Endodermal cell (in vitro differentiated cells): ENCODE data around the gene SRMS. TPM values are rescaled to one million over a fixed set of nuclear protein-coding genes. Genes with fewer than 3 reads are reported as not detected.

Experiments
- DNase-seq: peaks from one replicate; pipeline ENCODE4 v3.0.0-alpha.2; 2017
- H3K27ac ChIP-seq: 2 replicates; pipeline ENCODE4 v1.5.1; 2013; ENCODE audit warnings: mild to moderate bottlenecking, low read depth, low read length, moderate library complexity
- H3K27me3 ChIP-seq: 2 replicates; pipeline ENCODE4 v1.6.1; 2013; ENCODE audit warnings: mild to moderate bottlenecking, low read length, moderate library complexity; ENCODE audit not compliant: insufficient read depth, control insufficient read depth, poor library complexity, severe bottlenecking
- H3K36me3 ChIP-seq: 2 replicates; pipeline ENCODE4 v1.7.0; 2013; ENCODE audit warnings: mild to moderate bottlenecking, low read length, moderate library complexity; ENCODE audit not compliant: control insufficient read depth, insufficient read depth
- H3K4me1 ChIP-seq: one replicate; pipeline ENCODE4 v1.7.0; 2013; ENCODE audit warnings: low read length; ENCODE audit not compliant: control insufficient read depth, insufficient read depth
- H3K4me3 ChIP-seq: 2 replicates; pipeline ENCODE4 v1.5.1; 2013; ENCODE audit warnings: mild to moderate bottlenecking, low read length, moderate library complexity
- H3K9ac ChIP-seq: 2 replicates; pipeline ENCODE4 v1.6.1; 2013; ENCODE audit warnings: mild to moderate bottlenecking, low read length, moderate library complexity; ENCODE audit not compliant: poor library complexity, severe bottlenecking; ENCODE audit errors: extremely low read depth
- H3K9me3 ChIP-seq: 2 replicates; pipeline ENCODE4 v1.6.1; 2013; ENCODE audit warnings: mild to moderate bottlenecking, low read length, moderate library complexity; ENCODE audit not compliant: control insufficient read depth
- H3K27ac Mint-ChIP-seq: 2 replicates; pipeline ENCODE4 v1.8.0; 2020; ENCODE audit warnings: mixed read lengths
- H3K27me3 Mint-ChIP-seq: 2 replicates; pipeline ENCODE4 v1.8.0; 2021; ENCODE audit warnings: mild to moderate bottlenecking, mixed read lengths; ENCODE audit not compliant: insufficient read depth
- H3K36me3 Mint-ChIP-seq: 2 replicates; pipeline ENCODE4 v1.8.0; 2020; ENCODE audit warnings: low read depth, mixed read lengths
- H3K4me1 Mint-ChIP-seq: 2 replicates; pipeline ENCODE4 v1.8.0; 2020; ENCODE audit warnings: mixed read lengths
- H3K4me3 Mint-ChIP-seq: 2 replicates; pipeline ENCODE4 v1.8.0; 2020; ENCODE audit warnings: mild to moderate bottlenecking, moderate library complexity, mixed read lengths
- H3K9me3 Mint-ChIP-seq: 2 replicates; pipeline ENCODE4 v1.8.0; 2020; ENCODE audit warnings: mild to moderate bottlenecking, mixed read lengths
- CTCF ChIP-seq: fragments of 200-600 bp; sonication (generic); conservative IDR thresholded peaks from 2 replicates; pipeline ENCODE4 v1.5.0; 2021; ENCODE audit warnings: antibody characterized with exemption, mild to moderate bottlenecking
- WGBS, 2 experiments: methylation state at CpG; one replicate each; pipeline versions ENCODE4 v1.1.5 to v1.1.7; 2013; ENCODE audit warnings: missing lambda C conversion rate in 2 of 2, mixed read lengths in 1 of 2; ENCODE audit not compliant: insufficient coverage in 1 of 2, insufficient read length in 1 of 2; 5-methylcytosine and 5-hydroxymethylcytosine counted together
- total RNA-seq, 2 donors: library from RNA; stranded (reverse); fragmentation: NEBNext Ultra II Directional in 1 of 2; extraction: Animal tissue kit (Norgen Biotek cat#: 25700) in 1 of 2; gene quantifications; 2 replicates in 1 of 2; 3 replicates in 1 of 2; pipeline ENCODE4 v1.2.1, GENCODE V29; 2021

Gene SRMS
- total RNA-seq, 2 donors from 2014 or later = not detected

- Mint-ChIP-seq H3K27ac (no peak overlapping the region), H3K4me3 (no peak overlapping the region), H3K27me3 (no peaks in the 10 kb centered on the region), H3K36me3 (no peaks in the 10 kb centered on the region), H3K4me1 (peaks cover 7% of the 10 kb centered on the region), H3K9me3 (no peaks in the 10 kb centered on the region)
- no peak for DNase-seq
- H3K27me3 ChIP-seq = no peaks in the 10 kb centered on the region
- H3K27ac ChIP-seq = no peak overlapping the region
- TF ChIP-seq CTCF = no peak
- no peaks in the 10 kb centered on the region for H3K9me3 ChIP-seq
- no peak overlapping the region for H3K4me3 ChIP-seq
- H3K36me3 ChIP-seq = no peaks in the 10 kb centered on the region
- H3K4me1 ChIP-seq = no peaks in the 10 kb centered on the region
- WGBS, 2 experiments = 91 to 92% methylated on average over 8 to 10 of the region's 10 CpGs
- no peak overlapping the region for H3K9ac ChIP-seq
Measured at GRCh38 chr20:63542696-63543095, 4.9 kb downstream of the SRMS start.

GRCh38 chr20:63542031-63542559 lies 5.5 kb downstream of the SRMS start:
- Mint-ChIP-seq H3K27ac (no peak overlapping the region), H3K27me3 (no peaks in the 10 kb centered on the region), H3K36me3 (no peaks in the 10 kb centered on the region), H3K9me3 (no peaks in the 10 kb centered on the region), H3K4me3 (no peak overlapping the region), H3K4me1 (peaks cover 7% of the 10 kb centered on the region)
- no peak overlapping the region for H3K27ac ChIP-seq
- H3K9me3 ChIP-seq = no peaks in the 10 kb centered on the region
- no peaks in the 10 kb centered on the region for H3K27me3 ChIP-seq
- H3K36me3 ChIP-seq = no peaks in the 10 kb centered on the region
- H3K4me1 ChIP-seq = no peaks in the 10 kb centered on the region
- H3K9ac ChIP-seq = no peak overlapping the region
- 88 to 93% methylated on average over 31 to 36 of the region's 36 CpGs for WGBS, 2 experiments
- H3K4me3 ChIP-seq = no peak overlapping the region
- DNase-seq = no peak
- no peak for TF ChIP-seq CTCF

GRCh38 chr20:63541371-63541770 lies 6.2 kb downstream of the SRMS start:
- no peaks in the 10 kb centered on the region for H3K9me3 Mint-ChIP-seq
- Histone ChIP-seq H3K4me1 (no peaks in the 10 kb centered on the region), H3K27me3 (no peaks in the 10 kb centered on the region), H3K4me3 (no peak overlapping the region), H3K9me3 (no peaks in the 10 kb centered on the region), H3K27ac (no peak overlapping the region), H3K36me3 (no peaks in the 10 kb centered on the region), H3K9ac (no peak overlapping the region)
- 91 to 98% methylated on average over 14 to 28 of the region's 28 CpGs for WGBS, 2 experiments
- H3K27ac Mint-ChIP-seq = no peak overlapping the region
- H3K36me3 Mint-ChIP-seq = no peaks in the 10 kb centered on the region
- no peak overlapping the region for H3K4me3 Mint-ChIP-seq
- DNase-seq = no peak
- no peak for TF ChIP-seq CTCF
- no peaks in the 10 kb centered on the region for H3K27me3 Mint-ChIP-seq
- H3K4me1 Mint-ChIP-seq = peaks cover 7% of the 10 kb centered on the region
